CD4-positive, alpha-beta T cell (primary cell): ENCODE measurements around the gene UBA1. TPM values are rescaled to one million over a fixed set of nuclear protein-coding genes. Genes with fewer than 3 reads are reported as not detected.

Experiments
- ATAC-seq: fragments of 200-7000 bp; cut with Tn5 transposase; one replicate; pipeline ENCODE4 v1.10.0; 2022; ENCODE audit warnings: mild to moderate bottlenecking; ENCODE audit not compliant: poor library complexity
- CTCF ChIA-PET: fragments of 350-600 bp; sonication (Branson Sonifier 250); formaldehyde crosslinking; loops from one replicate; lab custom pipeline; 2021; ENCODE audit warnings: antibody characterized with exemption, inconsistent platforms; lab: Charles Lee
- POLR2A ChIA-PET: fragments of 350-600 bp; sonication (Branson Sonifier 250); formaldehyde crosslinking; loops from one replicate; lab custom pipeline; 2021; ENCODE audit warnings: antibody characterized with exemption, inconsistent platforms; lab: Charles Lee
- DNase-seq, 14 experiments: peaks; one replicate each; pipeline ENCODE4 v3.0.0-alpha.2; 2013 to 2020; ENCODE audit warnings: mixed read lengths in 2 of 14
- H3K27ac ChIP-seq, 2 donors: one replicate each; pipeline versions ENCODE4 v1.5.1 to v1.7.0; 2013; ENCODE audit warnings: low read length in 2 of 2, low read depth in 1 of 2, mild to moderate bottlenecking in 1 of 2
- H3K27me3 ChIP-seq, 2 experiments: 1 replicate in 1 of 2; 2 replicates in 1 of 2; pipeline versions ENCODE4 v1.6.1 to v1.7.0; 2013; ENCODE audit warnings: low read length in 2 of 2, control low read depth in 1 of 2, mild to moderate bottlenecking in 1 of 2, moderate library complexity in 1 of 2; ENCODE audit not compliant: insufficient read depth in 2 of 2, control insufficient read depth in 1 of 2
- H3K36me3 ChIP-seq: one replicate; pipeline ENCODE4 v1.6.1; 2013; ENCODE audit warnings: low read length, control low read depth; ENCODE audit not compliant: insufficient read depth
- H3K4me1 ChIP-seq: one replicate; pipeline ENCODE4 v1.6.1; 2013; ENCODE audit warnings: low read length, control low read depth; ENCODE audit not compliant: insufficient read depth
- H3K4me3 ChIP-seq: one replicate; pipeline ENCODE4 v1.5.1; 2013; ENCODE audit warnings: mild to moderate bottlenecking, low read length, moderate library complexity
- H3K9me3 ChIP-seq, 2 experiments: 1 replicate in 1 of 2; 2 replicates in 1 of 2; pipeline versions ENCODE4 v1.6.1 to v1.7.0; 2013; ENCODE audit warnings: low read length in 2 of 2, mild to moderate bottlenecking in 2 of 2, control low read depth in 1 of 2, moderate library complexity in 1 of 2; ENCODE audit not compliant: control insufficient read depth in 1 of 2, insufficient read depth in 1 of 2
- H3K27ac Mint-ChIP-seq: one replicate; pipeline ENCODE4 v1.8.0; 2020; ENCODE audit warnings: mixed read lengths
- H3K27me3 Mint-ChIP-seq: one replicate; pipeline ENCODE4 v1.8.0; 2021; ENCODE audit warnings: mixed read lengths
- H3K36me3 Mint-ChIP-seq: one replicate; pipeline ENCODE4 v1.8.0; 2021; ENCODE audit warnings: low read depth, mixed read lengths
- H3K4me1 Mint-ChIP-seq: one replicate; pipeline ENCODE4 v1.8.0; 2021; ENCODE audit warnings: low read depth, mixed read lengths
- H3K4me3 Mint-ChIP-seq: one replicate; pipeline ENCODE4 v1.8.0; 2020; ENCODE audit warnings: mild to moderate bottlenecking, mixed read lengths
- H3K9me3 Mint-ChIP-seq: one replicate; pipeline ENCODE4 v1.8.0; 2020; ENCODE audit warnings: mixed read lengths
- CTCF ChIP-seq: fragments of 200-600 bp; IDR thresholded peaks from one replicate; pipeline ENCODE4 v1.8.0; 2022; ENCODE audit warnings: antibody characterized with exemption, mild to moderate bottlenecking
- intact Hi-C, 2 experiments: fragments of 100-400 bp; cut with DNase I in 1 of 2; cut with micrococcal nuclease in 1 of 2; formaldehyde crosslinking; loops; one replicate each; pipeline versions ENCODE4 v1.15.1 to v1.9.0; 2023 to 2025; cut with DNase I, micrococcal nuclease
- total RNA-seq, 174 experiments: library from RNA in 2 of 174; stranded (reverse) in 2 of 174; gene quantifications; one replicate each; pipeline ENCODE4 v1.2.3 and lab custom pipeline; 2021 to 2026

Gene UBA1
- total RNA-seq, 2 experiments from 2014 or later, result 70.0 to 72.1 TPM

DNA sequence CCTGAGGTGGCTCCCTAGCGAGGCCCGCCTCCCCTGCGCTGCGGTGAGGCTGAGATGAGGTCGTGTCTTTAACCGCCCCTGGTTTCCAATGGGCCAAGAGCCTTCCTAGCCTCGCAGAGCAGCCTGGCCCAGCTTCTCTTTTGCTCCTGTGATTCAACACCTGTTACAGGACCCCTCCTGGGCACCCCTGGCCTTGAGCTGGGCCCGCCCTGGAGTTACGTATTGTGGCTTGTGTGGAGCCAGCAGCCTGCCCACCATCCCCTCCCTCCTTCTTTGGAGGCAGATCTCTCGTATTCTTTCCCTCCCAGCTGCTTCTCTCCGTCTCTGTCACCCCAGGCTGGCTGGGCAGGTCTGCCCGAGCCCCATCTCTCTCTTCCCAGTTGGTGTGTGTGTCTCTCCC is 19.3 kb upstream of the UBA1 start:
- TF ChIP-seq CTCF, result no peak
- DNase-seq (no peak), ATAC-seq (no peak)
- H3K36me3 ChIP-seq, result peaks cover 88% of the 10 kb centered on the region
- H3K27me3 ChIP-seq, result no peaks in the 10 kb centered on the region
- CTCF ChIA-PET, result no interaction called here
- H3K4me1 Mint-ChIP-seq, result no peaks in the 10 kb centered on the region
- no peak overlapping the region for H3K4me3 Mint-ChIP-seq
- no peaks in the 10 kb centered on the region for H3K9me3 Mint-ChIP-seq
- no peaks in the 10 kb centered on the region for H3K9me3 ChIP-seq
- intact Hi-C loops, result no loop called here
- H3K4me1 ChIP-seq, result no peaks in the 10 kb centered on the region
- H3K27ac Mint-ChIP-seq, result no peak overlapping the region
- H3K36me3 Mint-ChIP-seq, result peaks cover 49% of the 10 kb centered on the region
- H3K27ac ChIP-seq, result no peak overlapping the region
- POLR2A ChIA-PET, result no interaction called here
- H3K27me3 Mint-ChIP-seq, result no peaks in the 10 kb centered on the region
- no peak overlapping the region for H3K4me3 ChIP-seq

GRCh38 chrX:47174846-47175587 is 18.6 kb upstream of the UBA1 start:
- ATAC-seq (no peak), DNase-seq (peak in 1 of 14 experiments; percentile 6)
- H3K9me3 ChIP-seq, result no peaks in the 10 kb centered on the region
- H3K27ac Mint-ChIP-seq, result no peak overlapping the region
- H3K27me3 Mint-ChIP-seq, result no peaks in the 10 kb centered on the region
- intact Hi-C loops, result no loop called here
- no peak overlapping the region for H3K4me3 Mint-ChIP-seq
- peaks cover 48% of the 10 kb centered on the region for H3K36me3 Mint-ChIP-seq
- no peaks in the 10 kb centered on the region for H3K27me3 ChIP-seq
- H3K27ac ChIP-seq, result no peak overlapping the region
- no peaks in the 10 kb centered on the region for H3K4me1 ChIP-seq
- TF ChIP-seq CTCF, result no peak
- peaks cover 87% of the 10 kb centered on the region for H3K36me3 ChIP-seq
- H3K4me1 Mint-ChIP-seq, result no peaks in the 10 kb centered on the region
- CTCF ChIA-PET, result no interaction called here
- no peaks in the 10 kb centered on the region for H3K9me3 Mint-ChIP-seq
- POLR2A ChIA-PET, result no interaction called here
- H3K4me3 ChIP-seq, result no peak overlapping the region

DNA sequence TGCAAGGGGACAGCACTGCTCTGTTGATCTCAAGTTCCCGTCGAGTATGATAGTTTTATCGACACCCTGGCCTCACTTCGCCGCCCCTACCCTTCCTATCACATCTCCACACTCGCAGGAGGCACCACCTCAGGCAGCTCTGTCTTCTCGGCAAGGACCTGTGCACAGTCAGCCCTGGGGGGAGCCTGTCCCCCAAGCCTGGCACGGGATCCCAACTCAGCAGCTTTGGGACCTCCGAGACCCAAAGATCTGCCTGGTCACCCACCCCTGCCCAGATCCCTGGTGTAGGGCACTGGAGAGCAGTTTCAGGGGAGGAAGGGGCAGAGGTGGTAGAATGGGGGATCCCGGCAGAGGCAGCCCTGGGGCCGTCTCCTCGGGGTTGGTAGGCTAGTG is 18.0 kb upstream of the UBA1 start:
- peaks cover 52% of the 10 kb centered on the region for H3K36me3 Mint-ChIP-seq
- no peaks in the 10 kb centered on the region for H3K27me3 Mint-ChIP-seq
- Histone ChIP-seq H3K27ac (no peak overlapping the region), H3K36me3 (peaks cover 84% of the 10 kb centered on the region), H3K4me1 (no peaks in the 10 kb centered on the region), H3K9me3 (no peaks in the 10 kb centered on the region), H3K27me3 (no peaks in the 10 kb centered on the region), H3K4me3 (no peak overlapping the region)
- peak in 1 of 14 experiments; percentile 1 for DNase-seq
- no peaks in the 10 kb centered on the region for H3K9me3 Mint-ChIP-seq
- TF ChIP-seq CTCF, result no peak
- no peak for ATAC-seq
- H3K4me1 Mint-ChIP-seq, result no peaks in the 10 kb centered on the region
- no peak overlapping the region for H3K27ac Mint-ChIP-seq
- intact Hi-C loops, result no loop called here
- ChIA-PET CTCF (no interaction called here), POLR2A (no interaction called here)
- no peak overlapping the region for H3K4me3 Mint-ChIP-seq
